Nephron (organoid): ENCODE data around the gene DRC3.
"Not testable (repeated sequence)": the region's sequence is repeated elsewhere in the genome, so short reads cannot be mapped to it uniquely, and the experiment has no call there.

Experiments used
- H3K27ac Mint-ChIP-seq, 3 experiments: 2 replicates each; pipeline ENCODE4 v1.8.0; 2020; ENCODE audit warnings: mixed read lengths in 3 of 3, mild to moderate bottlenecking in 2 of 3, moderate library complexity in 1 of 3
- H3K27me3 Mint-ChIP-seq: 2 replicates; pipeline ENCODE4 v1.8.0; 2021; ENCODE audit warnings: low read depth, mild to moderate bottlenecking, moderate library complexity, mixed read lengths
- H3K36me3 Mint-ChIP-seq: 2 replicates; pipeline ENCODE4 v1.8.0; 2020; ENCODE audit warnings: low read depth, mixed read lengths
- H3K4me1 Mint-ChIP-seq: 2 replicates; pipeline ENCODE4 v1.8.0; 2020; ENCODE audit warnings: mixed read lengths
- H3K4me3 Mint-ChIP-seq, 3 experiments: 2 replicates each; pipeline ENCODE4 v1.8.0; 2020; ENCODE audit warnings: mild to moderate bottlenecking in 3 of 3, mixed read lengths in 3 of 3, moderate library complexity in 2 of 3
- H3K9me3 Mint-ChIP-seq: 2 replicates; pipeline ENCODE4 v1.8.0; 2020; ENCODE audit warnings: mixed read lengths
- CTCF ChIP-seq, 3 experiments: fragments of 200-600 bp; sonication (generic); IDR thresholded peaks; one replicate each; pipeline ENCODE4 v1.5.0; 2021; ENCODE audit warnings: antibody characterized with exemption in 3 of 3; ENCODE audit not compliant: unreplicated experiment in 3 of 3

DRC3 gene

GRCh38 chr17:17937958-17938357 lies 34.7 kb upstream of the DRC3 start:
- TF ChIP-seq CTCF (IDR thresholded peaks at IDR 0.05; ENCODE audit: unreplicated experiment in 3 of 3): no peak
- Mint-ChIP-seq H3K4me1 (peaks cover 76% of the 10 kb centered on the region), H3K4me3 (no peak overlapping the region), H3K27ac (peak overlapping the region; percentile 52 to 82 (median 60)), H3K9me3 (no peaks in the 10 kb centered on the region), H3K27me3 (no peaks in the 10 kb centered on the region), H3K36me3 (no peaks in the 10 kb centered on the region)

GRCh38 chr17:17938388-17939107 lies 34.1 kb upstream of the DRC3 start:
- H3K4me1 Mint-ChIP-seq: peaks cover 82% of the 10 kb centered on the region
- no peak for TF ChIP-seq CTCF (IDR thresholded peaks at IDR 0.05; ENCODE audit: unreplicated experiment in 3 of 3)
- H3K4me3 Mint-ChIP-seq: no peak overlapping the region
- peak overlapping the region; percentile 56 to 94 (median 60) for H3K27ac Mint-ChIP-seq
- H3K9me3 Mint-ChIP-seq: no peaks in the 10 kb centered on the region
- H3K36me3 Mint-ChIP-seq: no peaks in the 10 kb centered on the region
- no peaks in the 10 kb centered on the region for H3K27me3 Mint-ChIP-seq

- H3K4me3 Mint-ChIP-seq, H3K36me3 Mint-ChIP-seq, H3K27me3 Mint-ChIP-seq, H3K9me3 Mint-ChIP-seq: not testable (repeated sequence)
- Mint-ChIP-seq H3K4me1 (peaks cover 92% of the 10 kb centered on the region), H3K27ac (peak overlapping the region; percentile 78 to 94 (median 84))
These were observed 32.7 kb upstream of the DRC3 start for GRCh38 chr17:17939941-17940340.

- peaks cover 4% of the 10 kb centered on the region for H3K27me3 Mint-ChIP-seq
- peak overlapping the region; percentile 78 to 94 (median 84) for H3K27ac Mint-ChIP-seq
- no peaks in the 10 kb centered on the region for H3K36me3 Mint-ChIP-seq
- no peak for TF ChIP-seq CTCF (IDR thresholded peaks at IDR 0.05; ENCODE audit: unreplicated experiment in 3 of 3)
- no peaks in the 10 kb centered on the region for H3K9me3 Mint-ChIP-seq
- H3K4me1 Mint-ChIP-seq: peaks cover 92% of the 10 kb centered on the region
- peak overlapping the region in 2 of 3 experiments; percentile 24 to 38 for H3K4me3 Mint-ChIP-seq
These were observed 32.2 kb upstream of the DRC3 start for GRCh38 chr17:17940441-17940911.

GRCh38 chr17:17941015-17941414 lies 31.6 kb upstream of the DRC3 start:
- H3K9me3 Mint-ChIP-seq: no peaks in the 10 kb centered on the region
- H3K36me3 Mint-ChIP-seq: no peaks in the 10 kb centered on the region
- no peak for TF ChIP-seq CTCF (IDR thresholded peaks at IDR 0.05; ENCODE audit: unreplicated experiment in 3 of 3)
- H3K4me1 Mint-ChIP-seq: peaks cover 93% of the 10 kb centered on the region
- peak overlapping the region; percentile 1 to 14 (median 3) for H3K4me3 Mint-ChIP-seq
- peak overlapping the region; percentile 78 to 94 (median 84) for H3K27ac Mint-ChIP-seq
- peaks cover 4% of the 10 kb centered on the region for H3K27me3 Mint-ChIP-seq

- no peaks in the 10 kb centered on the region for H3K9me3 Mint-ChIP-seq
- H3K36me3 Mint-ChIP-seq: no peaks in the 10 kb centered on the region
- H3K4me3 Mint-ChIP-seq: peak overlapping the region in 2 of 3 experiments; percentile 3 to 22
- TF ChIP-seq CTCF (IDR thresholded peaks at IDR 0.05; ENCODE audit: unreplicated experiment in 3 of 3): no peak
- H3K27ac Mint-ChIP-seq: peak overlapping the region in 2 of 3 experiments; percentile 82 to 94
- peaks cover 4% of the 10 kb centered on the region for H3K27me3 Mint-ChIP-seq
- peaks cover 83% of the 10 kb centered on the region for H3K4me1 Mint-ChIP-seq
These were observed 29.8 kb upstream of the DRC3 start for GRCh38 chr17:17942846-17943245.
